GM12801 (cell line): Measurements from ENCODE around the gene IRF5.

Experiments used
- CTCF ChIP-seq: IDR thresholded peaks from one replicate; pipeline ENCODE4 v1.5.1; 2011; ENCODE audit warnings: control low read depth; ENCODE audit not compliant: insufficient read length; ENCODE audit errors: extremely low read depth

Gene IRF5

GRCh38 chr7:128986609-128987008, 48.9 kb downstream of the IRF5 start:
- TF ChIP-seq CTCF = no peak

GRCh38 chr7:128988372-128988771, 50.6 kb downstream of the IRF5 start:
- no peak for TF ChIP-seq CTCF

GRCh38 chr7:128989961-128990360, 52.2 kb downstream of the IRF5 start:
- no peak for TF ChIP-seq CTCF

- no peak for TF ChIP-seq CTCF
Measured at GRCh38 chr7:128993419-128993818, 55.7 kb downstream of the IRF5 start.

DNA sequence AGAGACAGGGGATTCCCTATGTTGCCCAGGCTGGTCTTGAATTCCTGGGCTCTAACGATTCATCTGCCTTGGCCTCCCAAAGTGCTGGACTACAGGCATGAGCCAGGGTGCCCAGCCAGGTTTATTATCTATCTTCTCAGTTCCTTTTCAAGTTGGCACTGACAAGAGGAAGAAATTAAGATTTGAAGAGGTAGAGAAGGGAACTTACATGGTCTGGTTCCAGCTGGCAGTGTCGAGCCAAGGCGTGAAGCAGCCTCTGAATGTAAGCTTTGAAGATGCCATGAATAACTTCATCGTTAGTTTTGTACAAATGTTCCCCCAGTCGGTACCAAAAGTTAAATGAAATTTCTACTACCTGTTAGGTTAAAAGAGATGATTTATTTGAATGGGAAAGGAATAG, 59.5 kb downstream of the IRF5 start:
- no peak for TF ChIP-seq CTCF
